ENCODE results near the gene IFNG. TPM values are rescaled to one million over a fixed set of nuclear protein-coding genes. Genes with fewer than 3 reads are reported as not detected.
A peak's percentile ranks its signal among the peaks of the same experiment; 100 is the strongest.
"Not testable (repeated sequence)": the region's sequence is repeated elsewhere in the genome, so short reads cannot be mapped to it uniquely, and the experiment has no call there.

IFNG gene
- total RNA-seq, 2 donors from 2014 or later, result 34.3 to 77.1 TPM

DNA sequence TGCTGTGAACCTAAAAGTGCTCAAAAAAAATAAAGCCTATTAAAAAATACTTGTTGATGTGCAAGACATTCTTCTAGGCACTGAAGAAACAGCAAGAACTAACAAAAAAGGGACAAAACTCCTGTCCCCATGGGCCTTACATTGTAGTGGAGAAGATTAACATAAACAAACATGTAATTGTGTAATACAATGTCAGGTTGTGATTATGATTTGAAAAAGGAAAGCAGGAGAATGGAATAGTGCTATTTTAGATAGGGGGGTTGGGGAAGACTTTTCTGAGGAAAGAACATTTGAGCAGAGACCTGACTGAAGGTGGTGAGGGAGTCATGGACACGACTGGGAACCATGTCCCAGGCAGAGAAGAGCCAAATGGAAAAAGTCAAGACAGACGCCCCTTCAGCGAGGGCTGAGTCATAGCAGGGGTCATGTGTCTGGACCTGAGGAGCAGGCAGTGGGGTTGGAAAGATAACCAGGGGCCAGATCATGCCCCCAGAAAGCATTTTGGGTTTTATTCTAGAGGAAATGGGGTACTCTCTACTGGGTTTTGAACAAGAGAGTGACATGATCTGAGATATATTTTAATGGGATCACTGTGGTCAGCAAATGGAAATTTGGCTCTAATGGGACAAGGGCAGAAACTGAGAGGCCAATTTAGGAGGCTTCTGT is 19.4 kb upstream of the IFNG start:
- peaks cover 79% of the 10 kb centered on the region for H3K4me1 Mint-ChIP-seq (ENCODE audit: low read depth)
- H3K9me3 Mint-ChIP-seq, result peaks cover 2% of the 10 kb centered on the region in 2 donors
- no peaks in the 10 kb centered on the region for H3K27me3 Mint-ChIP-seq (ENCODE audit: low read depth)
- H3K4me3 Mint-ChIP-seq, result peak overlapping the region in 1 of 2 donors; percentile 43
- peak overlapping the region; percentile 30 for H3K27ac Mint-ChIP-seq
- no peak for DNase-seq
- H3K36me3 Mint-ChIP-seq (ENCODE audit: insufficient read depth in 2 of 2), result no peaks in the 10 kb centered on the region
- no peak for ATAC-seq (replicated peaks in 1 of 2)

DNA sequence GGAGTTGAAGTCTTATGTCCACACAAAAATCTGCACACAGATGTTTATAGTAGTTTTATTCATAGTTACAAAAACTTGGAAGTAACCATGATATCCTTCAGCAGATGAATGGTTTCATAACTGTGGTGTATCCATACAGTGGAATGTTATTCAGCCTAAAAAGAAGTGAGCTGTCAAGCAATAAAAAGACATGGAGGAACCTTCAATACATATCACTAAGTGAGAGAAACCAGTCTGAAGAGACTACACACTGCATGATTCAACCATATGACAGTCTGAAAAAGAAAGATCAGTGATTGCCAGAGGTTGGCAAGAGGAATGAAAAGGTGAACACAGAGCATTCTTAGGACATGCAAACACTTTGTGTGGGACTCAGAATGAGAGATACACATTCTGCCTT is 18.6 kb upstream of the IFNG start:
- DNase-seq (no peak), ATAC-seq (replicated peaks in 1 of 2) (peak in 1 of 2 donors; percentile 9)
- Mint-ChIP-seq H3K4me3 (peak overlapping the region in 1 of 2 donors; percentile 43), H3K9me3 (peaks cover 2% of the 10 kb centered on the region in 2 donors), H3K36me3 (ENCODE audit: insufficient read depth in 2 of 2) (no peaks in the 10 kb centered on the region), H3K4me1 (ENCODE audit: low read depth) (peaks cover 79% of the 10 kb centered on the region), H3K27me3 (ENCODE audit: low read depth) (no peaks in the 10 kb centered on the region), H3K27ac (peak overlapping the region; percentile 30)

DNA sequence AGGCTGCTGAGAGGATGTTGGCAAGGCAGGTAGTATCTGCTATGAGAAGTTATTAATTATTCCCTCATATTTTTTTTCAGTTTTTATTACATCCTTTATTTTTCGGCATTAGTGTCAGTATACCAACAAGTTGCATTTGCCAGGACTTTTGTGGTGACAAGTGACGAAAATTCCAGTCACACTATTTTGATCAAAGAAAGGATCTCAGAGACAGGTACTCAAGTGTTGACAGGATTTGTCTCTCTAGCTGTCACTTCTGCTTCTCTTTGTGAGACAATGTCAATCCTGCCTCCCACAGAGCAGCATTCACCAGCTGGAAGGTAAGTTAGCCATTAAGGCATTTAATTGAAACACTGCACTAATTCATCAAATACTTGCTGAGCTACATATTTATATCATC is 18.0 kb upstream of the IFNG start:
- H3K4me3 Mint-ChIP-seq, result no peak overlapping the region

DNA sequence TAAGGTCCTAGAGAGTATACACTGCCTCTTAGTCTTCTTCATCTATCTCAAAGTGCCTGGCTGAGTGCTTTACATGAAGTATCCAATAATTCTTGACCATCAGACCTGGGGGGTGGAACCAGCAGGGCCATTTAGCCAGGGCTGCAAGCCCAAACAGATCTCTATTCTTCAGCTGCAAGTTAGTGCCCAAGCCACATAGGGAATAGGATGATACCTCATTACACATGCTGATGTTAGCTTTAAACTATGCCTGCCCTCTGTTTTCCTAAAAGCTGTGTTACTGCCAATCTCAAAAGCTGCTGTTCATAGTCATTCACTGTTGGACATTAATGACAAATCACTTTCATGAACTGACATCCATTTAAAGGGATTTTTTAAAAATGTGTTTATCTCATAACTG is 16.7 kb upstream of the IFNG start:
- Mint-ChIP-seq H3K27ac (peak overlapping the region; percentile 11), H3K27me3 (ENCODE audit: low read depth) (no peaks in the 10 kb centered on the region), H3K4me3 (peak overlapping the region; percentile 73 to 78)

More for the DNA sequence above, 18.0 kb upstream of the IFNG start:
- no peaks in the 10 kb centered on the region for H3K27me3 Mint-ChIP-seq (ENCODE audit: low read depth)
- ATAC-seq (replicated peaks in 1 of 2), result no peak
- H3K27ac Mint-ChIP-seq, result no peak overlapping the region
- peaks cover 2% of the 10 kb centered on the region in 2 donors for H3K9me3 Mint-ChIP-seq
- H3K4me1 Mint-ChIP-seq (ENCODE audit: low read depth), result peaks cover 79% of the 10 kb centered on the region
- DNase-seq, result no peak
- no peaks in the 10 kb centered on the region for H3K36me3 Mint-ChIP-seq (ENCODE audit: insufficient read depth in 2 of 2)

DNA sequence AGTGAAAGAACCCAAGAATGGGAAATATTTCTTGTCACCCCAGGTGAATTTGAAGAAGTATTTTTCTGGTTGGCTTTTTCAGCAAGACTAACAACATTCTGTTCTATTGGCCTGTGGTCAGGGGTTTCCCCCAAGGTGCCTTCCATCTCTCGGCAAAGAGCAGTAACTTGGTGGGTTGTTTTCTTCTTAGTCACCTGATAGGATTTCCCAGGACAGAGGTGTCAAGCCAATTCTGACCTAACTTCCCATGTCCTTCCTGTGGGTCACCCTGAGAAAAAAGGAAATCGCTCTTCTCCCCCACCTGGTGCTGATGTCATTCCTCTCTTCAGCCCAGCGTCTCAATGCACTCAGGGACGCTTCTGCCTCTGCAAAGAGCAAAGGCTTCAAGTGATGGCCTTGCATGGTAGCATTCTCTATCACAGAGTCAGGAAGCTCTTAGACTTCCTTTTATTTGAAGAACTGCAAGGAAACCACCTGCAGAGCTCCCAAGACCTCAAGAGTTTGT is 16.1 kb upstream of the IFNG start:
- Mint-ChIP-seq H3K27ac (peak overlapping the region; percentile 21), H3K9me3 (peaks cover 2% of the 10 kb centered on the region in 2 donors), H3K4me1 (ENCODE audit: low read depth) (peaks cover 65% of the 10 kb centered on the region), H3K36me3 (ENCODE audit: insufficient read depth in 2 of 2) (no peaks in the 10 kb centered on the region), H3K27me3 (ENCODE audit: low read depth) (no peaks in the 10 kb centered on the region), H3K4me3 (peak overlapping the region; percentile 73 to 78)
- DNase-seq (peak; percentile 70 to 71), ATAC-seq (replicated peaks in 1 of 2) (peak; percentile 89 to 92)

More for the DNA sequence above, 16.7 kb upstream of the IFNG start:
- Mint-ChIP-seq H3K36me3 (ENCODE audit: insufficient read depth in 2 of 2) (no peaks in the 10 kb centered on the region), H3K9me3 (peaks cover 2% of the 10 kb centered on the region in 2 donors), H3K4me1 (ENCODE audit: low read depth) (peaks cover 71% of the 10 kb centered on the region)
- DNase-seq, result no peak
- ATAC-seq (replicated peaks in 1 of 2), result no peak

DNA sequence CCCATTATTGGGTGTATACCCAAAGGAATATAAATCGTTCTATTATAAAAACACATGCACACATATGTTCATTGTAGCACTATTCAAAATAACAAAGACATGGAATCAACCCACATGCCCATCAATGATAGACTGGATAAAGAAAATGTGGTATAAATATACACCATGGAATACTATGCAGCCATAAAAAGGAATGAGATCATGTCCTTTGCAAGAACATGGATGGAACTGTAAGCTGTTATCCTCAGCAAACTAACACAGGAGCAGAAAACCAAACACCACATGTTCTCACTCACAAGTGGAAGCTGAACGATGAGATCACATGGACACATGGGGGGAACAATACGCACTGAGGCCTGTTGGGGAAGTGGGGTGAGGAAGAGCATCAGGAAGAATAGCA is 15.2 kb upstream of the IFNG start:
- ATAC-seq (replicated peaks in 1 of 2); H3K27me3 Mint-ChIP-seq (ENCODE audit: low read depth); H3K36me3 Mint-ChIP-seq (ENCODE audit: insufficient read depth in 2 of 2); H3K9me3 Mint-ChIP-seq; DNase-seq: not testable (repeated sequence)
- Mint-ChIP-seq H3K4me1 (ENCODE audit: low read depth) (peaks cover 56% of the 10 kb centered on the region), H3K4me3 (peak overlapping the region in 1 of 2 donors; percentile 29), H3K27ac (peak overlapping the region; percentile 16)

DNA sequence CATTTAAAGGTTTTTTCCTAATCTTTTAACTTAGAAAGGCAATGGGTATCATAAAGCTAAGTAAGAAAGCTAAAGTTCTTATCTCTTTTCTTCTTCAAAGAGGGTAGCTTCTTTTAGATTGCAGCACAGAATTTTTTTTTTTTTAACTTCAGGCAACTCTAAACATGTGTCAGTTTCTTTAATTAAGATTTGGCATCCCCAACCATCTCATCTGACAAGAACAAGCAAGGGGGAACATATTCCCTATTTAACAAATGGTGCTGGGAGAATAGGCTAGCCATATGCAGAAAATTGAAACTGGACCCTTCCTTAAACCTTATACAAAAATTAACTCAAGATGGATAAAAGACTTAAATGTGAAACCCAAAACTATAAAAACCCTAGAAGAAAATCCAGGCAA is 14.3 kb upstream of the IFNG start:
- H3K4me1 Mint-ChIP-seq (ENCODE audit: low read depth), result peaks cover 53% of the 10 kb centered on the region
- no peaks in the 10 kb centered on the region for H3K27me3 Mint-ChIP-seq (ENCODE audit: low read depth)
- H3K4me3 Mint-ChIP-seq, result no peak overlapping the region
- ATAC-seq (replicated peaks in 1 of 2), result no peak
- no peak overlapping the region for H3K27ac Mint-ChIP-seq
- H3K9me3 Mint-ChIP-seq, result peaks cover 2% of the 10 kb centered on the region in 2 donors
- no peak for DNase-seq
- H3K36me3 Mint-ChIP-seq (ENCODE audit: insufficient read depth in 2 of 2), result no peaks in the 10 kb centered on the region

DNA sequence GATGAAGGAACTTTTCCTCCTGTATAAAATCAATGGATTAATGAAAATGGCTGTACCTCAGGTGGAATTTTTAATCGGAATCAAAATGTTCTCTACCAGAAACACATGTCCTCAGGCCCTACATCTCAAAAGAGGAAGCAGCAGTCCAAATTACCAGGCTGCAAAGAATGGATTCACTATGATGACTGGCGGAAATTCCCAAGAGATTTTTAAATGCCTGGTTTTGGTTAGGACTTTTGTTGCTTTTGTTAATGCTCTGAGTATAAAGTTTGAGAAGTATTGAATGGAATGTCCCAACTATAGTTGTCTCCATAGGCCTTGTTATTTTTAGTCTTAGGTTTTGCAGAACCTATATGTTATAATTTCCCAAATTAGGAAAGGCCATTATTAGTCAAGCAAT is 11.2 kb upstream of the IFNG start:
- no peaks in the 10 kb centered on the region for H3K27me3 Mint-ChIP-seq (ENCODE audit: low read depth)
- H3K9me3 Mint-ChIP-seq, result peaks cover 2% of the 10 kb centered on the region in 2 donors
- no peaks in the 10 kb centered on the region for H3K36me3 Mint-ChIP-seq (ENCODE audit: insufficient read depth in 2 of 2)
- H3K27ac Mint-ChIP-seq, result no peak overlapping the region
- no peak for ATAC-seq (replicated peaks in 1 of 2)
- peaks cover 23% of the 10 kb centered on the region for H3K4me1 Mint-ChIP-seq (ENCODE audit: low read depth)
- DNase-seq, result no peak
- H3K4me3 Mint-ChIP-seq, result no peak overlapping the region

DNA sequence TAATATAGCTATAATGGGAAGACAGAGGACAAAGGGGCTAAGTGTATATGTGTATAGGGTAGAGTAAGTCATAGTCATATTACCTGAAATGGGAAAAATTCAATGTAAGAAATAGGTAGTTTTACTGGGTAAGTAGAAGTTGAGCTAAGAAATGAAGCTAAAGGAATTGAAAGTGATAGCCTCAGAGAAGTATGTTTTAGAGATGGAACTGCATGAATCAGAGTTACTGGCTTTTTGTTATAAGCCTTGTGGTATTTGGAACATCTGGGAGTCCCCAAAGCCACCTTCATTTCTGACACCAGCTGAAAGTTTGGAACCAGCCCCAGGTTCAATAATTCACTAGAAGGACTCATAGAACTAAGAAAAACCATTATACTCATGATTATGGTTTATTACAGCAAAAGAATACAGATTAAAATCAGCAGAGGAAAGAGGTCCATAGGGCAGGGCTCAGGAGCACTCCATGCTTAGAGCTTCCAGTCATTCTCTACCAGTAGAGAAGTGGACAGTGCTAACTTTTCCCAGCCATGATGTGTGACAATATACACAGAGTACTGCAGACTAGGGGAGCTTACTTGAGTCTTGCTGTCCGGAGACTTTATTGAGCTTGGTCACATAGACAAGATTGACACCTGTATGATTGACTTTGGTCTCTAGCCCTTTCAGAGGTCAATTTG is 9.8 kb upstream of the IFNG start:
- Mint-ChIP-seq H3K36me3 (ENCODE audit: insufficient read depth in 2 of 2) (no peaks in the 10 kb centered on the region), H3K4me3 (no peak overlapping the region), H3K27ac (no peak overlapping the region), H3K4me1 (ENCODE audit: low read depth) (peaks cover 9% of the 10 kb centered on the region), H3K9me3 (no peaks in the 10 kb centered on the region), H3K27me3 (ENCODE audit: low read depth) (no peaks in the 10 kb centered on the region)
- ATAC-seq (replicated peaks in 1 of 2), result peak in 1 of 2 donors; percentile 4
- no peak for DNase-seq

DNA sequence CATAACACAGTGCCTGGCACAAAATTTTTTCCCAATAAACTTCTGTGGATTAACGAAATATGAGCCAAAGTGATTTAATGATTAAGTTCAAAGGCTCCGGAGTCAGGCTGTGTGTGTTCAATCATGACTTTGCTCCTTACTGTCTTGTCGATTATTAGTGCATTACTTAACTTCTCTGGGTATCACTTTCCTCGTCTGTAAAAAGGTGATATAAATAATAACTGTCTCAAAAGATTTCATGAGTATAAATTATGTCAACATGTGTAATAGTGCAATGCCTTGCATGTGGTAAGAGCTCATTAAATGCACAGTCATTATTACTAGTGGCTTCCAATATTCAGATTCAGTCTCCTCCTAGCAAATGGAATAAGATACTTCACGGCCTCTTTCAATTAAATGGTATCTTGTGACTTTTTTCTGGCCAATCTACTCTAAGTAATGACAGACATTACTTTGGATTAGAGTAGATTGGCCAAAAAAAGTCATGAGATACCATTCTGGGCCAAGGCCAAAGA is 6.8 kb upstream of the IFNG start:
- ATAC-seq (replicated peaks in 1 of 2) (no peak), DNase-seq (no peak)
- Mint-ChIP-seq H3K4me3 (no peak overlapping the region), H3K4me1 (ENCODE audit: low read depth) (peaks cover 16% of the 10 kb centered on the region), H3K27me3 (ENCODE audit: low read depth) (no peaks in the 10 kb centered on the region), H3K9me3 (no peaks in the 10 kb centered on the region), H3K27ac (no peak overlapping the region), H3K36me3 (ENCODE audit: insufficient read depth in 2 of 2) (no peaks in the 10 kb centered on the region)

DNA sequence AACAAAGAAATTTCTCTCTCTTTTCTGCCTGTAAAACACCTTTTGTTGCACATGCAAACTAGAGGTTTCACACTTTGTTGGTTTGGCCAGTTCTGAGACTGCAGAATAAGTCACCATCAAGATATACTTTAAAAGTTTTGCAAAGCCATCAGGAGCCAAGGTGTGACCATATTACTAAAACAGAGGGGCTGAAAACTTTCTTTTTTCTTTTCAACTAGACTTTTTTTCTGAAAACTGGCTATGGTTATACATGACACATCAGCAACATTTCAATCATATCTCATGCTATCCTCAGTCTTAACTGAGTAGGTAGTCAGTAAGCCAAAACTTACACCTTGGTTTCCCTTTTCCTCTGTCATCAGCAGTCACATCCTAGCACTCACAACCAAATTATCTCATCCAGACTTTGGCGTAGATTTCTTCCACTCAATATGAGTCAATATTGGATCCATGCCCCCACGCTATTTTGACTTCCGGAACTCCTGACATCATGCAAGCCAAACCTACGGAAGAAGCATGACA is 4.1 kb upstream of the IFNG start:
- no peaks in the 10 kb centered on the region for H3K9me3 Mint-ChIP-seq
- H3K27ac Mint-ChIP-seq, result peak overlapping the region; percentile 12
- DNase-seq (peak in 1 of 2 donors; percentile 24), ATAC-seq (replicated peaks in 1 of 2) (peak; percentile 87 to 95)
- H3K27me3 Mint-ChIP-seq (ENCODE audit: low read depth), result no peaks in the 10 kb centered on the region
- peaks cover 9% of the 10 kb centered on the region for H3K4me1 Mint-ChIP-seq (ENCODE audit: low read depth)
- H3K36me3 Mint-ChIP-seq (ENCODE audit: insufficient read depth in 2 of 2), result no peaks in the 10 kb centered on the region
- peak overlapping the region in 1 of 2 donors; percentile 7 for H3K4me3 Mint-ChIP-seq

DNA sequence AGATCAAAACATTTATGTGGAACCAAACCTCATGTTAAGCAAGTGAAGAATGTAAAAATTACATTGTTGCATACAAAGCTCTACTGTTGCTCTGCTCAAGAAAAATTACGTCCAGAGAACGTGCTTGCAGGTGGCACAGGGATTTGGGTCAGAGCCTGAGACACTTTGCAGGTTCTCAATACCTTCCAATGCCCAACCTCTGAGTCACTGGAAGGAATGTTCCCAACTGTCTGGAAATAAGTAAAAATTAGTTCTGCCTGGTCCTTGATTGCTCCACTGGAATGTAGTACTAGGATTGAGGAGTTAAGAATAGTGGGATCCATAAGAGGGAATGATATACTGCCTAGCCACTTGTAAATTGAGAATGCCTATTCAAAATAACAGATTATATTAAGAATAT is 2.8 kb upstream of the IFNG start:
- DNase-seq (no peak), ATAC-seq (replicated peaks in 1 of 2) (no peak)
- no peak overlapping the region for H3K27ac Mint-ChIP-seq
- no peaks in the 10 kb centered on the region for H3K9me3 Mint-ChIP-seq
- no peaks in the 10 kb centered on the region for H3K27me3 Mint-ChIP-seq (ENCODE audit: low read depth)
- H3K4me1 Mint-ChIP-seq (ENCODE audit: low read depth), result peaks cover 20% of the 10 kb centered on the region
- no peaks in the 10 kb centered on the region for H3K36me3 Mint-ChIP-seq (ENCODE audit: insufficient read depth in 2 of 2)
- no peak overlapping the region for H3K4me3 Mint-ChIP-seq

DNA sequence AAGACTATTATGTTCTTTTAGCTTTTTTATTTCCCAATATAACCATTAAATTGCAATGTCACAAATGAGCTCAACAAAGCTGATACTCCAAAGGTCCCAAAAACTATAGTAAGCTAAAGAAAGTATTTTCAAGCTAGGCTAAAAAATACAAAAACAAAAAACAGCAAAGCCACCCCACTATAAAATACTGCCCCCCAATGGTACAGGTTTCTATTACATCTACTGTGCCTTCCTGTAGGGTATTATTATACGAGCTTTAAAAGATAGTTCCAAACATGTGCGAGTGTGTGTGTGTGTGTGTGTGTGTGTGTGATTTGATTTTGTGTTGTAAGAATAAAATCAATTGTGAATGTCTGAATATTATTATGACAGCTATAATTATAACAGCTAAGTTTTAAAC is 1.1 kb downstream of the IFNG start:
- DNase-seq (peak; percentile 7 to 42), ATAC-seq (replicated peaks in 1 of 2) (peak; percentile 50 to 53)
- Mint-ChIP-seq H3K4me3 (peak overlapping the region; percentile 47 to 77), H3K4me1 (ENCODE audit: low read depth) (peaks cover 25% of the 10 kb centered on the region), H3K9me3 (peaks cover 0 to under 1% of the 10 kb centered on the region in 2 donors), H3K27me3 (ENCODE audit: low read depth) (no peaks in the 10 kb centered on the region), H3K27ac (peak overlapping the region; percentile 83), H3K36me3 (ENCODE audit: insufficient read depth in 2 of 2) (no peaks in the 10 kb centered on the region)

All from activated T-cell treated with anti-CD3 and anti-CD28 coated beads, Interleukin-2, amount 50 U/mL, for 72 hours (primary cell).